MM.1S (cell line): ENCODE data around the gene GDPGP1.
A peak's percentile ranks its signal among the peaks of the same experiment; 100 is the strongest.
"Not testable (repeated sequence)": the region's sequence is repeated elsewhere in the genome, so short reads cannot be mapped to it uniquely, and the experiment has no call there.

ENCODE experiments used
- DNase-seq: peaks from one replicate; pipeline ENCODE4 v3.0.0-alpha.2; 2015
- H2AFZ ChIP-seq: fragments of 300-600 bp; sonication (generic); 2 replicates; pipeline ENCODE4 v1.6.0; 2016; ENCODE audit warnings: antibody characterized with exemption, low read length
- H3F3A ChIP-seq: fragments of 300-600 bp; sonication (generic); 2 replicates; pipeline ENCODE4 v1.6.1; 2016; ENCODE audit warnings: mild to moderate bottlenecking, antibody characterized with exemption, low read length, moderate library complexity, mixed read lengths; ENCODE audit not compliant: insufficient read depth
- H3K27ac ChIP-seq: fragments of 300-600 bp; sonication (generic); 2 replicates; pipeline ENCODE4 v1.5.1; 2016; ENCODE audit warnings: mild to moderate bottlenecking, low read length
- H3K27me3 ChIP-seq: fragments of 300-600 bp; sonication (generic); replicated peaks from 2 replicates; pipeline ENCODE4 v1.6.0; 2016; ENCODE audit warnings: low read length; ENCODE audit not compliant: insufficient read depth
- H3K36me3 ChIP-seq: fragments of 300-600 bp; sonication (generic); replicated peaks from 2 replicates; pipeline ENCODE4 v1.6.1; 2016; ENCODE audit warnings: mild to moderate bottlenecking, low read length, mixed read lengths; ENCODE audit not compliant: insufficient read depth
- H3K4me1 ChIP-seq: fragments of 300-600 bp; sonication (generic); 2 replicates; pipeline ENCODE4 v1.6.1; 2016; ENCODE audit warnings: low read length, mixed read lengths
- H3K4me2 ChIP-seq: fragments of 300-600 bp; sonication (generic); 2 replicates; pipeline ENCODE4 v1.6.0; 2016; ENCODE audit warnings: low read depth, low read length
- H3K4me3 ChIP-seq: fragments of 300-600 bp; sonication (generic); 2 replicates; pipeline ENCODE4 v1.5.1; 2016; ENCODE audit warnings: low read length, mixed read lengths
- H3K79me2 ChIP-seq: fragments of 300-600 bp; sonication (generic); 2 replicates; pipeline ENCODE4 v1.6.1; 2016; ENCODE audit warnings: mixed run types, low read length, mixed read lengths
- H3K9ac ChIP-seq: fragments of 300-600 bp; sonication (generic); 2 replicates; pipeline ENCODE4 v1.6.1; 2016; ENCODE audit warnings: low read length, mixed read lengths
- H3K9me2 ChIP-seq: fragments of 300-600 bp; sonication (generic); replicated peaks from 2 replicates; pipeline ENCODE4 v1.6.1; 2016; ENCODE audit warnings: mild to moderate bottlenecking, low read length, mixed read lengths; ENCODE audit not compliant: insufficient read depth
- H3K9me3 ChIP-seq: fragments of 300-600 bp; sonication (generic); replicated peaks from 2 replicates; pipeline ENCODE4 v1.6.1; 2016; ENCODE audit warnings: mild to moderate bottlenecking, low read length, mixed read lengths; ENCODE audit not compliant: insufficient read depth
- H4K20me1 ChIP-seq: fragments of 300-600 bp; sonication (generic); 2 replicates; pipeline ENCODE4 v1.6.1; 2016; ENCODE audit warnings: mild to moderate bottlenecking, low read length, moderate library complexity, mixed read lengths; ENCODE audit not compliant: insufficient read depth
- EZH2 ChIP-seq: fragments of 300-600 bp; sonication (generic); optimal IDR thresholded peaks from 2 replicates; pipeline ENCODE3; 2017; ENCODE audit warnings: low read depth, mild to moderate bottlenecking, antibody characterized with exemption, low read length, mixed read lengths
- EZH2phosphoT487 ChIP-seq: fragments of 300-600 bp; sonication (generic); IDR thresholded peaks from 2 replicates; pipeline ENCODE4 v1.6.1; 2018; ENCODE audit warnings: antibody characterized with exemption, low read length
- TF ChIP-seq, protein P1 (sequence below): fragments of 300-600 bp; sonication (generic); IDR thresholded peaks from 2 replicates; pipeline ENCODE4 v1.5.1; 2016; ENCODE audit warnings: antibody characterized with exemption, low read length, mixed read lengths

The GDPGP1 gene

GRCh38 chr15:90234096-90234988, at the start of gene GDPGP1:
Gene GDPGP1, plus strand, starts transcription at chr15:90234209. Its CDS starts 6,700 bp downstream, at chr15:90240909.
- Histone ChIP-seq H3K79me2 (peaks cover 11% of the 10 kb centered on the region), H3K9me3 (no peaks in the 10 kb centered on the region), H3K36me3 (0 out of 2 replicates have a peak, but pooled peaks cover 3% of the 10 kb centered on the region), H3K4me3 (peak within 1 kb of the TSS; percentile 93), H2AFZ (peak within 1 kb of the TSS; percentile 95), H4K20me1 (no peaks in the 10 kb centered on the region), H3K4me1 (peaks cover 7% of the 10 kb centered on the region), H3K4me2 (peak within 1 kb of the TSS; percentile 91), H3F3A (peaks cover 18% of the 10 kb centered on the region), H3K9me2 (no peaks in the 10 kb centered on the region), H3K9ac (peak within 1 kb of the TSS; percentile 81), H3K27ac (peak within 1 kb of the TSS; percentile 78), H3K27me3 (no peaks in the 10 kb centered on the region)
- no peak for DNase-seq
- TF ChIP-seq EZH2phosphoT487 (no peak), EZH2 (no peak)
- TF ChIP-seq, protein P1, sequence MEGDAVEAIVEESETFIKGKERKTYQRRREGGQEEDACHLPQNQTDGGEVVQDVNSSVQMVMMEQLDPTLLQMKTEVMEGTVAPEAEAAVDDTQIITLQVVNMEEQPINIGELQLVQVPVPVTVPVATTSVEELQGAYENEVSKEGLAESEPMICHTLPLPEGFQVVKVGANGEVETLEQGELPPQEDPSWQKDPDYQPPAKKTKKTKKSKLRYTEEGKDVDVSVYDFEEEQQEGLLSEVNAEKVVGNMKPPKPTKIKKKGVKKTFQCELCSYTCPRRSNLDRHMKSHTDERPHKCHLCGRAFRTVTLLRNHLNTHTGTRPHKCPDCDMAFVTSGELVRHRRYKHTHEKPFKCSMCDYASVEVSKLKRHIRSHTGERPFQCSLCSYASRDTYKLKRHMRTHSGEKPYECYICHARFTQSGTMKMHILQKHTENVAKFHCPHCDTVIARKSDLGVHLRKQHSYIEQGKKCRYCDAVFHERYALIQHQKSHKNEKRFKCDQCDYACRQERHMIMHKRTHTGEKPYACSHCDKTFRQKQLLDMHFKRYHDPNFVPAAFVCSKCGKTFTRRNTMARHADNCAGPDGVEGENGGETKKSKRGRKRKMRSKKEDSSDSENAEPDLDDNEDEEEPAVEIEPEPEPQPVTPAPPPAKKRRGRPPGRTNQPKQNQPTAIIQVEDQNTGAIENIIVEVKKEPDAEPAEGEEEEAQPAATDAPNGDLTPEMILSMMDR: no peak

GRCh38 chr15:90184786-90185704, 49.0 kb upstream of the GDPGP1 start:
- Histone ChIP-seq H3K4me3 (peak overlapping the region; percentile 65), H3K4me2 (peak overlapping the region; percentile 99), H3K27ac (peak overlapping the region; percentile 100), H3K9me2 (no peaks in the 10 kb centered on the region), H3F3A (peaks cover 32% of the 10 kb centered on the region), H4K20me1 (no peaks in the 10 kb centered on the region), H3K79me2 (peaks cover 36% of the 10 kb centered on the region), H3K9ac (peak overlapping the region; percentile 95), H3K4me1 (peaks cover 24% of the 10 kb centered on the region), H3K27me3 (no peaks in the 10 kb centered on the region), H3K36me3 (no peaks in the 10 kb centered on the region), H2AFZ (peak overlapping the region; percentile 27), H3K9me3 (no peaks in the 10 kb centered on the region)
- DNase-seq: peak; percentile 88
- TF ChIP-seq EZH2 (no peak), EZH2phosphoT487 (no peak)
- TF ChIP-seq, protein P1: no peak

GRCh38 chr15:90187257-90187868, 46.6 kb upstream of the GDPGP1 start:
- TF ChIP-seq EZH2phosphoT487 (no peak), EZH2 (no peak)
- TF ChIP-seq, protein P1: no peak
- no peak overlapping the region for H2AFZ ChIP-seq
- no peak overlapping the region for H3K9ac ChIP-seq
- peaks cover 43% of the 10 kb centered on the region for H3K79me2 ChIP-seq
- no peak overlapping the region for H3K4me2 ChIP-seq
- H4K20me1 ChIP-seq: no peaks in the 10 kb centered on the region
- no peak for DNase-seq
- peaks cover 47% of the 10 kb centered on the region for H3K4me1 ChIP-seq
- H3K27me3 ChIP-seq: no peaks in the 10 kb centered on the region
- H3F3A ChIP-seq: peaks cover 51% of the 10 kb centered on the region
- H3K27ac ChIP-seq: no peak overlapping the region
- H3K36me3 ChIP-seq: no peaks in the 10 kb centered on the region
- H3K9me3 ChIP-seq: no peaks in the 10 kb centered on the region
- no peaks in the 10 kb centered on the region for H3K9me2 ChIP-seq
- no peak overlapping the region for H3K4me3 ChIP-seq

GRCh38 chr15:90188065-90188464, 45.9 kb upstream of the GDPGP1 start:
- not testable (repeated sequence) for H3K4me3 ChIP-seq, H3K9me2 ChIP-seq, H4K20me1 ChIP-seq, H3K27me3 ChIP-seq, H3K9me3 ChIP-seq, H3K27ac ChIP-seq, DNase-seq, H2AFZ ChIP-seq, H3K36me3 ChIP-seq, H3K9ac ChIP-seq, H3K4me2 ChIP-seq
- H3F3A ChIP-seq: peaks cover 51% of the 10 kb centered on the region
- H3K79me2 ChIP-seq: peaks cover 49% of the 10 kb centered on the region
- peaks cover 52% of the 10 kb centered on the region for H3K4me1 ChIP-seq
